ENCODE data around the gene CPA1.

DNA sequence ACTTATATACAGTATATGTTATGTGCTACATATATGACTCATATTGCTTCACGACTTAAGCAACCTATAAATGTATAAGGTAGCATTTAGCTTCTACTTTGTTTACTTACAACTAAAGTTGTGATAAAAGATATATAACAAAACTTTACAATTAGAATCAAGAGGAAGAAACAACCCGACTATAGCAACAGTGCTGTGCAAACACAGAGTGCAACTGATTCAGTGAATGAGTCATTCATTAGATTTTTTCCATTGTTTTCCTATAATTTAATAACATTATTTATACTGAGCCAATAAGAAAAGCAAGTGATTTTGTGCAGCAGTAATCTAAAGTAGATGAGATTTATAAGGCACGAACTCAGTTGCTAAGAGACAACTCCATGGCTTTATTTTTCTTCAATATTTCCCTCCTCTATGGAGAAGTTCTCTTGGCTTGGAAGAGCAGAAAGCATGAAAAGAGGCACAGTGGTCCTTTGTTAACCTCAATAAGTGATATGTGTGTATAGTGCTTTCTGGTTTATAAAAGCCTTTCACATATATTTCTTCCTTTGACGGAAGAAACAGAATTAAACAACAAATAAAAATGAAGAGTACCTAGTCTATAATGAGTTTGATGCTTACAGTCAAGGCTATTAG, 40.8 kb downstream of the CPA1 start:
- TF ChIP-seq, protein P1, sequence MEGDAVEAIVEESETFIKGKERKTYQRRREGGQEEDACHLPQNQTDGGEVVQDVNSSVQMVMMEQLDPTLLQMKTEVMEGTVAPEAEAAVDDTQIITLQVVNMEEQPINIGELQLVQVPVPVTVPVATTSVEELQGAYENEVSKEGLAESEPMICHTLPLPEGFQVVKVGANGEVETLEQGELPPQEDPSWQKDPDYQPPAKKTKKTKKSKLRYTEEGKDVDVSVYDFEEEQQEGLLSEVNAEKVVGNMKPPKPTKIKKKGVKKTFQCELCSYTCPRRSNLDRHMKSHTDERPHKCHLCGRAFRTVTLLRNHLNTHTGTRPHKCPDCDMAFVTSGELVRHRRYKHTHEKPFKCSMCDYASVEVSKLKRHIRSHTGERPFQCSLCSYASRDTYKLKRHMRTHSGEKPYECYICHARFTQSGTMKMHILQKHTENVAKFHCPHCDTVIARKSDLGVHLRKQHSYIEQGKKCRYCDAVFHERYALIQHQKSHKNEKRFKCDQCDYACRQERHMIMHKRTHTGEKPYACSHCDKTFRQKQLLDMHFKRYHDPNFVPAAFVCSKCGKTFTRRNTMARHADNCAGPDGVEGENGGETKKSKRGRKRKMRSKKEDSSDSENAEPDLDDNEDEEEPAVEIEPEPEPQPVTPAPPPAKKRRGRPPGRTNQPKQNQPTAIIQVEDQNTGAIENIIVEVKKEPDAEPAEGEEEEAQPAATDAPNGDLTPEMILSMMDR (IDR thresholded peaks at IDR 0.05 in 8 of 11, conservative IDR thresholded peaks at IDR 0.05 in 3 of 11) = no peak
- TF ChIP-seq POLR2A (IDR thresholded peaks at IDR 0.05) (no peak), POLR2AphosphoS5 (IDR thresholded peaks at IDR 0.05) (no peak)
